Activated T-helper 17 cell treated with anti-CD3 and anti-CD28 coated beads, Interleukin-2, amount 50 U/mL, for 72 hours (primary cell): ENCODE data around the gene UCP3. TPM values are rescaled to one million over a fixed set of nuclear protein-coding genes. Genes with fewer than 3 reads are reported as not detected.

Source experiments
- ATAC-seq: fragments of 150-1000 bp; cut with Tn5 transposase; replicated peaks from 2 replicates; pipeline ENCODE4 v1.10.0; 2021; ENCODE audit warnings: mild to moderate bottlenecking, moderate library complexity
- H3K27ac Mint-ChIP-seq: one replicate; pipeline ENCODE4 v1.8.0; 2022; ENCODE audit warnings: mixed read lengths
- H3K27me3 Mint-ChIP-seq: one replicate; pipeline ENCODE4 v1.8.0; 2022; ENCODE audit warnings: mixed read lengths
- H3K36me3 Mint-ChIP-seq: one replicate; pipeline ENCODE4 v1.8.0; 2022; ENCODE audit warnings: low read depth, mild to moderate bottlenecking, mixed read lengths
- H3K4me1 Mint-ChIP-seq: one replicate; pipeline ENCODE4 v1.8.0; 2022; ENCODE audit warnings: mixed read lengths
- H3K4me3 Mint-ChIP-seq: one replicate; pipeline ENCODE4 v1.8.0; 2022; ENCODE audit warnings: mild to moderate bottlenecking, mixed read lengths
- H3K9me3 Mint-ChIP-seq: one replicate; pipeline ENCODE4 v1.8.0; 2022; ENCODE audit warnings: mixed read lengths
- total RNA-seq, 2 donors: library from RNA; stranded (reverse); gene quantifications; one replicate each; pipeline ENCODE4 v1.2.3, GENCODE V29; 2022

The UCP3 gene
- total RNA-seq, 2 donors from 2014 or later = 4.3 to 6.6 TPM

DNA sequence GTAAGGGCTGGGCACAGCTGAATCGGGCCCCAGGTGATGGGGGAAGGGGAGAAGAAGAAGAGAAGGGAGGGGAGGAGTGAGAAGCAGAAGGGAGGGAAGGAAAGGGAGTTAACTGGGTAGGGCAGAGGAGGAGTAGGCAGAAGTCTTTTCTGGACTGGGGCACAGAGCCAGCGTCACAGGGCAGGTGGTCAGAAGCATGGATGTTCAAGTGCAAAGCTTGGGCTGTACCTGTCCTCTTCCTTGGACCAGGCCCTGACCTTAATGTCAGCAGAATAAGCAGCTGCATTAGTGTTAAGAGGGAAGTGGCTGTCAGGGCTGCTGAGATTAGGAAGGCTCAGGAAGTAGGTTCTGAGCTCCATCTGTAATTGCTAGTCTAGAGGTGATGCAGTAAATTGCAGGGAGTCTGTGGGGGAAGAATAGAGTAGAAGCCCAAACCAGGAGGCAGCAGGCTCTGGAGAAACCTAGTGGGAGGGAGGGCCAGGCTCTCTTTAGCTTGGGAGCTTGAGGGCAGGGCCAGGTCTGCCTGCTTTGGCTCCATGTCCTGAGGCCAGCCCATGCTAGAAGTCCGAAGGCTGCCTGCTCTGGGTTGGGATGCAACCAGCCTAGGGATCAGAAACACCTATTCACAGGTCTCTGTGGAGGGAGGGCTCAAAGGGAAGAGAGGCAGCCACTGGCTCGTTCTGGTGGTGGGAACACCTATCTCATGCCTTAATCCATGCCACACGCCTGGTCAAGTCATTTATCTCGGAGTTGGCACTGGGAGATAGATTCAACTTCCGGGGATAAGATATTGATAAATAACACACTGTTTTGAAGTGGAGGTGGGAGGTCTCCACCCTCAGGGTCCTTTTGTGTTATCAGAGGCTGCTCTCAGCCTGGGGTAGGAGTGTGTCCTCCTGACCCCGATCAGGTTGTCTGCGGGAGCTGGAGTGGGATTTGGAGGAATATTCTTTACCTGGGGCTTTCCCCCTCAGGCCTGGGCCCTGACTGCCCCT, 1.7 kb upstream of the UCP3 start:
- Mint-ChIP-seq H3K9me3 (peaks cover 4% of the 10 kb centered on the region), H3K27me3 (no peaks in the 10 kb centered on the region), H3K4me1 (peaks cover 43% of the 10 kb centered on the region), H3K36me3 (peaks cover 32% of the 10 kb centered on the region), H3K4me3 (peak overlapping the region; percentile 78), H3K27ac (peak overlapping the region; percentile 99)
- ATAC-seq = no peak

DNA sequence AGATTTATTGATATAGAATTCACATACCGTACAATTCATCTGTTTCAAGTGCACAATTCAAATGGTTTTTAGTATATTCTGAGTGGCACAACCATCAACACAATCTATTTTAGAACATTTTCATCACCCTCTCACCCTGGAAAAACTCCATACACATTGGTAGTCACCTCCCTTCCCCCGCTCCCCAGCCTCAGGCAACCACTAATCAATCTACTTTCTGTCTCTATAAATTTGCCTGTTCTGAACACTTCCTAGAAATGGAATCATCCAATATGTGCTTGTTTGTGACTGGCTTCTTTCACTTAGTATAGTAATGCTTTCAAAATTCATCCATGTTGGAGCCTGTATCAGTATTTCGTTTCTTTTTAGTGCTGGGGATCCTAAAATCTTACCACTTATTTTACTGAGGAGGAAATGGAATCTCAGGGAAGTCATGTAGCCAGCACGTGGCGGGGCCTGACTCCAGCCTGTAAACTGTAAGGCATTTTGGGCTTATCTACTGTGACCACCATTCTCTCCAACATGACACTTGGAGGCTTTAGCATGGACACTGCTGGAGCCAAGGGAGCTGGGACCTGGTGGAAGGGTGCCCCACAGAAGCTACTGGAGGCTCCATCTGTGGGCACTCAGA, 905 bp upstream of the UCP3 start:
- Mint-ChIP-seq H3K4me1 (peaks cover 45% of the 10 kb centered on the region), H3K27me3 (no peaks in the 10 kb centered on the region), H3K9me3 (peaks cover 4% of the 10 kb centered on the region), H3K27ac (peak overlapping the region; percentile 99), H3K4me3 (peak overlapping the region; percentile 78), H3K36me3 (peaks cover 29% of the 10 kb centered on the region)
- ATAC-seq = no peak

DNA sequence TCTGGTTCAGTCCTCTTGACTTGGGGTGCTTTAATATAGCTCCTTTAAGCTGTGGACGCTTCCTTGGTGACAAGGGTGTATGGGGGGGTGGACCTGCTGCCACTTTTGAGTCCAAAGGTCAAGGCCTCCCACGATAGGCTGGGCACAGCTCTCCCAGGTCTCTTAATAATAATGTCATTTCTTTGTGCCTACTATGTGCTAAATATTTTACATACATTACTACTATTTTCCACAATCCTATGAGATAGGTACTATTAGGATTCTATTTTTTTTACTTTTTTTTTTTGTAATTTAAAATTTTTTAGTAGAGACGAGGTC, 304 bp upstream of the UCP3 start:
- H3K36me3 Mint-ChIP-seq = peaks cover 29% of the 10 kb centered on the region
- peaks cover 44% of the 10 kb centered on the region for H3K4me1 Mint-ChIP-seq
- peaks cover 4% of the 10 kb centered on the region for H3K9me3 Mint-ChIP-seq
- no peak overlapping the region for H3K4me3 Mint-ChIP-seq
- H3K27ac Mint-ChIP-seq = peak overlapping the region; percentile 87
- ATAC-seq = no peak
- no peaks in the 10 kb centered on the region for H3K27me3 Mint-ChIP-seq

DNA sequence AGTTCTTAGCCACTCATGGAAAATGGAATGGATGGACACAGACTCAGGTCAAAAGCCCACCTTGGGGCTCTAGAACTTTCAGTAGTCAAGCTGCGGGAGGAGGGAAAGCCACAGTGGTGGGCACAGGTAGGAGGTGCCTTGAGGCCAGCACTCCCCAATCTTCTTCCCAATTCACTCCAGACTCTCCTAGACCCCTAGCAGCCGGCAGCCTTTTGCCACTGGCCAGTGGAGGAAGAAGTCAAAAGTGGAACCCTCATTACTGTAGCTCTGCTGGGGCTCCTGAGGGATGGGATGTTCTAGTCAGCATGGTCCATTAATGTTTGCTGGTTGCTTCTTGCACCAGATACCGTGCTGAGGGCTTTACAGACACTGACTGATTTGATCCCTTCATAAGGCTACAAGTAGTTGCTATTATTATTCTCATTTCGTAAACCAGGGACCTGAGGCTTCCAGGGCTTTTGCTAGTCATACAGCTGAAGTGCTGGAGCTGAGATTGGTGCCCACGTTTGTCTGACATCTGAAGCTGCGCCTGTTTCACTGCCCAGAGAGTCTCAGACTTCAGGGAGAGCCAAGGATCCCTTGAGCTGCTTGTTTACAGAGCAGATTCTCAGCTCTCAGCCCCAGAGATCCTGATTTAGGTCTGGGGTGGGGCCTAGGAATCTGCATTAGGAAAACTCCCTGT, 1.1 kb downstream of the UCP3 start:
- no peaks in the 10 kb centered on the region for H3K27me3 Mint-ChIP-seq
- no peak overlapping the region for H3K4me3 Mint-ChIP-seq
- ATAC-seq = no peak
- H3K4me1 Mint-ChIP-seq = peaks cover 44% of the 10 kb centered on the region
- H3K36me3 Mint-ChIP-seq = peaks cover 34% of the 10 kb centered on the region
- H3K27ac Mint-ChIP-seq = peak overlapping the region; percentile 87
- peaks cover 4% of the 10 kb centered on the region for H3K9me3 Mint-ChIP-seq

DNA sequence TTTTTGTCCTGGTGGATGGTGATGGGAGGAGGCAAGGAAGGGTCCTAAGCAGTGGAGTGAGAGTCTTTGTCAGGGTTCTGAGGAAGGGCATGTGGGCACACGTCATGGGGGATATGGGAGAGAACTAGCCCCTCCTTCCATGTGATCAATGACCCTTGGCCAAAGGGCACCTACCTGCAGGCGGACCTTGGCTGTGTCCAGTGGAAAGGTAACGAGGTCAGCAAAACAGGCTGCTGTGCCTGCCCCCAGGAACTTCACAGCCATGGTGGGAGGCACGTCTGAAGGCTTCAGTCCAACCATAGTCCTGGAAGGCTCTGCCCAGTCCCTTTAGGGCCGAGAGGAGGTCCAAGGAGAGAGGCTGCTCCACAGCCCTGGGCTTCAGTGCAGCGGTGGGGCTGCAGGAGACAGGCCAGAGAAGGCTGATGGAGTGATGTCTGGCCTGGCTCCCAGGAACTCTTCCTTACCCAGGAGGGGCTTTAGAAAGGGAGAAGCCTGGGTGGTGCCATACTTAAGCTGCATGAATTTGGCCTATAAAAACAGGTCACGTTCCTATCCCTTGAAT, 2.1 kb downstream of the UCP3 start:
- Mint-ChIP-seq H3K27me3 (no peaks in the 10 kb centered on the region), H3K36me3 (peaks cover 27% of the 10 kb centered on the region), H3K4me3 (no peak overlapping the region), H3K4me1 (peaks cover 43% of the 10 kb centered on the region), H3K9me3 (peaks cover 4% of the 10 kb centered on the region), H3K27ac (peak overlapping the region; percentile 59)
- ATAC-seq = no peak

DNA sequence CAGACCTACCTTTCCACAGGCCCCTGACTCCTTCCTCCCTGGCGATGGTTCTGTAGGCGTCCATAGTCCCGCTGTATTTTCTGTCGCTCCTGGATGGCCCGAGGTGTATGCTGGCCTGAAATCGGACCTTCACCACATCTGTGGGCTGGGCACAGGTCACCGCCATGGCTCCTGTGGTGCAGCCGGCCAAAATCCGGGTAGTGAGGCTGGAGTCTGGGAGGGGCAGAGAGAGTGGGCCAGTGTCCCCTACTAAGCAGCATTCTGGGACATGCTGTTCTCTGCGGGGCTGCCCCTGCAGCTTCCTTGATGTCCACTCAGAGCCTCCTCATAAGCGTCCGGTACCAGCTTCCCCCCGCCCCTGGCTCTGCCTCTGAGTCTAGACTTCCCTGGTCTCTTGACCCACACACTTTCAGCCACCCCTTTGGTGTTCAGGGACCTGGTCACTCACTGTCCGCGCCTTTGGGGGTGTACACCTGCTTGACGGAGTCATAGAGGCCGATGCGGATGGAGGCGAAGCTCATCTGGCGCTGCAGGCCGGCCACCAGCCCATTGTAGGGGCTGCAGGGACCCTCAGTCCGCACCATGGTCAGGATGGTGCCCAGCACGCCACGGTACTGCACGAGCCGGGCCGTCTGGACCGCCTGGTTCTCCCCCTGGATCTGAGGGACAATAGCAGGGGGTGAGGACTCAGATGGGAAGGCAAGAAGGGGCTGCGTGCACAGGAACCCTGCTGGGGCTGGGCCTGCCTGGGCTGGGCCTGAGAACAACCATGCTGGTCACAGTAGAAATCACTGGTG, 3.0 kb downstream of the UCP3 start:
- H3K27ac Mint-ChIP-seq = peak overlapping the region; percentile 82
- peak overlapping the region; percentile 62 for H3K4me3 Mint-ChIP-seq
- H3K36me3 Mint-ChIP-seq = peaks cover 18% of the 10 kb centered on the region

DNA sequence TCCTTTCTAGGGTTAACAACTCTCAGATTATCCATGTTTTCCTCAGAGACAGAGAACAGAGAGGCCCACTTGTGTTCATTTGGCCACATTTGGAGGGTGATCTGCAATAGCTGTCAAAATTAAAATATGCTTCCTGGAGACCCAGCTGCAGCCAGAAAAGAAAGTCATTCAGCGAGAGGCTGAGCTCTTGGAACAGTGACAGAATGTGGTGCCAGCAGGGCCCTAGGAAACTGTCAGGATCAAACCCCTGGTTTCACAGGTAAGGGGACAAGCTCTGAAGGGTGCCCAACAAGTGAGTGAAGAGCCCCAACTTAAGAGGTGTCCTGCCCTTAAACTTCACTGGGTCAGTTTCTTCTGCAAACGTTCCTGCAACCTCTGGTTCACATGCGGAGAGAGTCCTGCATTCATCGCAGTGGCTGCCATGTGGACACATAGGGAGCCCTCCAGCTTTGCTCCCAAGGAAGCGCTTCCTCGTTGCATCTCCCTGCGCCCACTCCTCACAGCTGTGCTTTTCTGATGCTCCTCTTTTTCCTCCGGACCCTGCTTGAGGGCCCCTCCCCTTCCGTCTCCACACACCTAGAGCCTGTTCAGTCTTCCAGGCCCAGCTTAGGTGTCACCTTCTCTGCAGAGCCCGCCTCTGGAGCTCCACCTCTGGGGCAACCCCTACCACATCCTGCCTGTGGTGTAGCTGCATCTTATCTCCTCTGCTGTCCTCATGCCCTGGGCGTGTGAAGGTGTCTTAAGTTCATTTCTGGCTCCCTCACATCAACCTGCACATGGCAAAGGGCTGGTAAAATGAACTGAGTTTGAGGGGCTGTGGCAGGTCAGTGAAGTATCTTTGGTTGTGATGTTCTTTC, 3.9 kb downstream of the UCP3 start:
- peak; percentile 99 for ATAC-seq
- H3K4me3 Mint-ChIP-seq = peak overlapping the region; percentile 62
- H3K27ac Mint-ChIP-seq = peak overlapping the region; percentile 82
- no peaks in the 10 kb centered on the region for H3K9me3 Mint-ChIP-seq
- peaks cover 33% of the 10 kb centered on the region for H3K4me1 Mint-ChIP-seq
- H3K27me3 Mint-ChIP-seq = no peaks in the 10 kb centered on the region
- peaks cover 10% of the 10 kb centered on the region for H3K36me3 Mint-ChIP-seq

More for the DNA sequence above, 3.0 kb downstream of the UCP3 start:
- Mint-ChIP-seq H3K27me3 (no peaks in the 10 kb centered on the region), H3K9me3 (no peaks in the 10 kb centered on the region), H3K4me1 (peaks cover 37% of the 10 kb centered on the region)
- no peak for ATAC-seq

DNA sequence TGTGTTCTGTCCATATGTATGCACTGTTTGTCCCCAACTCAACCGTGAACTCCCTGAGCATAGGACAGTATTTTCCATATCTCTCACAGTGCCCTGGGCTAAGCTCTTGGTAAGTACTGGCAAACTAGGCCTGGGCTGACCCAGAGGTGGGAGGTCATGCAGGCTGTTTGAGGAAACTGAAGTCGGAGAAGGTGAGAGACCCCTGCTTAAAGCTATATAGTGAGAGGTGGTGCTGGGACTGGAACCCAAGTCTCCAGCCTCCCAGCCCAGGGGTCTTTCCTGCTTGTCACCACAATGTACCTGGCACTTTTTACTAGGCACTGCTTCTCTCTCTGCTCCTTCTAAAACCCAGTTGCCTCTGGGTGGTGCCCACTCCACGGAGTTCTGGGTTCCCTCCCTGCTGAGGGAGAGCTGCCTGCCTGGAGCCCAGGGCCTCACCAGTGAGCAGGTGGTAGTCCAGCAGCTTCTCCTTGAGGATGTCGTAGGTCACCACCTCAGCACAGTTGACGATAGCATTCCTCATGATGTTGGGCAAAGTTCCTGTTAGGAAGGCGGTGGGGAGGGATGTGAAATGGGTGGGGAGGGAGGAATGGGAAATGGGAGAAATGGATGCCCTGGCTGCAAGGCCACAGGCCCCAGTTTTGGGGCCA, 4.7 kb downstream of the UCP3 start:
- H3K27ac Mint-ChIP-seq = peak overlapping the region; percentile 60
- H3K9me3 Mint-ChIP-seq = no peaks in the 10 kb centered on the region
- peaks cover 7% of the 10 kb centered on the region for H3K36me3 Mint-ChIP-seq
- ATAC-seq = no peak
- H3K27me3 Mint-ChIP-seq = no peaks in the 10 kb centered on the region
- no peak overlapping the region for H3K4me3 Mint-ChIP-seq
- peaks cover 28% of the 10 kb centered on the region for H3K4me1 Mint-ChIP-seq

DNA sequence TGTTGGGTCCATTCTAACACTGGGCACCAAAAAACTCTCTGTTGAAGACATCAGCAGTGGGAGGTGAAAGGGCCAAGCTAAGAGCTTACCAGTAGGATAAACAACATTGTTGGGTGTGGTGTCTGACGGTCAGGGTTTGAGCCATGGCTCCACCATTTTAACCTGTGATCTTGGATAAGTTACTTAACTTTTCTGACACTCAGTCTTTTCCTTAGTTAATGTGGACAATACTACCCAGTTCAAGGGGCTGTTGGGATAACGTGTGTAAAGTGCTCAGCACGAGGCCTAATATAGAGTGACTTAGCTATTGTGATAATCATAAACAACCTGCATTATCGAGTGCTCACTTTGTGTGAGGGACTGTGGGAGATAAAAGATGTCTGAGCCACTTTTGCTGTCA, 6.1 kb downstream of the UCP3 start:
- no peaks in the 10 kb centered on the region for H3K9me3 Mint-ChIP-seq
- peaks cover 7% of the 10 kb centered on the region for H3K36me3 Mint-ChIP-seq
- H3K4me3 Mint-ChIP-seq = no peak overlapping the region
- peak overlapping the region; percentile 60 for H3K27ac Mint-ChIP-seq
- H3K27me3 Mint-ChIP-seq = no peaks in the 10 kb centered on the region
- ATAC-seq = no peak
- H3K4me1 Mint-ChIP-seq = peaks cover 20% of the 10 kb centered on the region

DNA sequence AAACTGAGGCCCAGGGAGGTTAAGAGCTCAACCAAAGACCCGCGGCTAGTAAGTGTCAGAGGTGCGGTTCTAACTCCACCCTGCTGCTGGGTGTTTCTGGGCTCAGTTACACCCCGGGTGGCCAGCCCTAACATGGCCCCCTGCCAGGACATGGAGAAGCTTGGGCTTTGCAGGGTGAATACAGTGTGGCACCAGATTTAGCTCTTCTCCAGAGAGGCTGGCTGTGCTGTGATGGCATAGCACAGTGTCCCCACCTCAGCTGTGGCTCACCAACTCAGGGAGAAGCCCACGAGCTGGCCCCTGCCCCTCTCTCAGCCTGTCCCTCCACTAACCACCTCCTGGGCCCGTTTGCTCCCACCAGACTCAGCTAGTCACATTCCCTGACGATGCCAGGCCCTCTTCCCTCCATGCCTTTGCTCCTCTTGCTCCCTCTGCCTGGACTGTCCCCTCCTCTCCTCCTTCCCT, 7.0 kb downstream of the UCP3 start:
- Mint-ChIP-seq H3K36me3 (peaks cover 7% of the 10 kb centered on the region), H3K4me3 (no peak overlapping the region), H3K4me1 (peaks cover 26% of the 10 kb centered on the region), H3K9me3 (no peaks in the 10 kb centered on the region), H3K27me3 (no peaks in the 10 kb centered on the region), H3K27ac (peak overlapping the region; percentile 81)
- ATAC-seq = no peak

DNA sequence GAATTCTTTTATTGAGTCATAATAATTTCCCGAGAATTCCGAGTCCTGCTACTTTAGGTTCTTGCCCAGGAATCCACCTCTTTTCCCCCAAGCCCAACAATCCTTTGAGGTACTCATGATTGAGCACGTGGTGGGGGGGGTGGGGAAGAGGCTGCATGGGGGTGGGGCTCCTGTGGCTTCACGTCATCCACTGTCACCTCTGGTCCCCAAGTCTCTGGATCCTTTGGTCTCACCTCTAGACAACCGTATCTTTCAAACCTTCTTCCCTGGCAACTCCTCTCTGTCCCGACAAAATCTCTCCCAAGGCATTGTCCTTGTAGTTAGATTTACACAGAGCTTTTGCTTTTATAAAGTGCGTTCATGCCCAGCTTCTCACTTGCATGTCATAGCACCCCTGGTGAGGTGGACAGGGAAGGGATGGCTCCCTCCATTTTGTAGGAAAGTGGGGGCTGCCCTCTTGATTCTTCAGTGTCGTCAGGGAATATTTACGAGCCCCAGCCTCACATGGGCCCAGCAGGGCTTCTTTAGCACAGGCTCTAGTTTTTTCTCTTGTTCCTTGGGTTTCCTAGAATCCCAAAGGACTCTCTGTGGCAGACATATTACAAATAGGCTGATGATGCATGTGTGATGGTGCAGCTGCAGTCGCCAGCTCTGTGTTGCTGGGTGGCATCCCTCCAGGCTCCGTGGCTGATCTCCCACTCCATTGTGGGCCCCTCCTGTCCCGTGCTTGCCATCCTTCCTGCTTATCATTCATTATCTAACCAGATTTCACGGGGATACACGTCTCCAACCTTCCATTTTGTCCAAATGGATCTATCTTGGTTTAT, 8.4 kb downstream of the UCP3 start:
- peak overlapping the region; percentile 81 for H3K27ac Mint-ChIP-seq
- peaks cover 11% of the 10 kb centered on the region for H3K36me3 Mint-ChIP-seq
- peaks cover 30% of the 10 kb centered on the region for H3K4me1 Mint-ChIP-seq
- H3K9me3 Mint-ChIP-seq = no peaks in the 10 kb centered on the region
- no peaks in the 10 kb centered on the region for H3K27me3 Mint-ChIP-seq
- ATAC-seq = peak; percentile 3
- no peak overlapping the region for H3K4me3 Mint-ChIP-seq
